CD14-positive monocyte (primary cell): ENCODE results near the gene CACNA1C. TPM values are rescaled to one million over a fixed set of nuclear protein-coding genes. Genes with fewer than 3 reads are reported as not detected.

Experiments used
- DNase-seq, 3 donors: peaks; one replicate each; pipeline ENCODE4 v3.0.0-alpha.2; 2011 to 2022
- H2AFZ ChIP-seq: 2 replicates; pipeline ENCODE4 v1.6.0; 2012; ENCODE audit warnings: mild to moderate bottlenecking, low read depth, low read length, inconsistent platforms; ENCODE audit not compliant: insufficient read depth, poor library complexity, severe bottlenecking
- H3K27ac ChIP-seq, 2 donors: 1 replicate in 1 of 2; 2 replicates in 1 of 2; pipeline ENCODE4 v1.5.1; 2012 to 2013; ENCODE audit warnings: low read length in 2 of 2, control low read depth in 1 of 2, inconsistent platforms in 1 of 2, low read depth in 1 of 2, mild to moderate bottlenecking in 1 of 2
- H3K27me3 ChIP-seq, 2 donors: one replicate each; pipeline versions ENCODE4 v1.6.0 to v1.6.1; 2011 to 2013; ENCODE audit warnings: low read length in 2 of 2; ENCODE audit not compliant: control insufficient read depth in 2 of 2, insufficient read depth in 2 of 2
- H3K36me3 ChIP-seq, 2 donors: replicated peaks in 1 of 2; 1 replicate in 1 of 2; 2 replicates in 1 of 2; pipeline versions ENCODE4 v1.5.1 to v1.6.1; 2012 to 2013; ENCODE audit warnings: low read length in 2 of 2, control low read depth in 1 of 2, inconsistent platforms in 1 of 2, mild to moderate bottlenecking in 1 of 2; ENCODE audit not compliant: insufficient read depth in 2 of 2, control insufficient read depth in 1 of 2
- H3K4me1 ChIP-seq, 2 donors: 1 replicate in 1 of 2; 2 replicates in 1 of 2; pipeline versions ENCODE4 v1.5.1 to v1.6.1; 2012 to 2013; ENCODE audit warnings: low read length in 2 of 2, control low read depth in 1 of 2, inconsistent platforms in 1 of 2, mild to moderate bottlenecking in 1 of 2, moderate library complexity in 1 of 2; ENCODE audit not compliant: insufficient read depth in 2 of 2, control insufficient read depth in 1 of 2
- H3K4me2 ChIP-seq: replicated peaks from 2 replicates; pipeline ENCODE3; 2012; ENCODE audit warnings: low read length, moderate library complexity, mild to moderate bottlenecking; ENCODE audit not compliant: poor library complexity, severe bottlenecking; ENCODE audit errors: extremely low read depth
- H3K4me3 ChIP-seq, 3 experiments: fragments of 200-600 bp in 1 of 3; sonication (generic) in 1 of 3; replicated peaks in 1 of 3; 1 replicate in 2 of 3; 2 replicates in 1 of 3; pipeline ENCODE4 v1.5.1; 2011 to 2013; ENCODE audit warnings: low read length in 3 of 3, mild to moderate bottlenecking in 3 of 3, control low read depth in 2 of 3, low read depth in 2 of 3, inconsistent platforms in 1 of 3, moderate library complexity in 1 of 3
- H3K79me2 ChIP-seq: 2 replicates; pipeline ENCODE4 v1.6.0; 2012; ENCODE audit warnings: mild to moderate bottlenecking, control low read depth, inconsistent platforms, low read length, moderate library complexity; ENCODE audit not compliant: insufficient read depth
- H3K9ac ChIP-seq: 2 replicates; pipeline ENCODE4 v1.6.0; 2017; ENCODE audit warnings: low read length, mild to moderate bottlenecking; ENCODE audit not compliant: insufficient read depth, poor library complexity, severe bottlenecking
- H3K9me3 ChIP-seq, 2 donors: replicated peaks in 1 of 2; 1 replicate in 1 of 2; 2 replicates in 1 of 2; pipeline versions ENCODE4 v1.5.1 to v1.6.1; 2012 to 2013; ENCODE audit warnings: low read length in 2 of 2, control low read depth in 1 of 2; ENCODE audit not compliant: control insufficient read depth in 1 of 2, insufficient read depth in 1 of 2
- H4K20me1 ChIP-seq: 2 replicates; pipeline ENCODE4 v1.6.0; 2012; ENCODE audit warnings: mild to moderate bottlenecking, low read length, control low read depth, moderate library complexity; ENCODE audit not compliant: insufficient read depth
- H3K27ac Mint-ChIP-seq, 7 donors: one replicate each; pipeline ENCODE4 v1.8.0; 2020; ENCODE audit warnings: mild to moderate bottlenecking in 7 of 7, mixed read lengths in 7 of 7, moderate library complexity in 6 of 7, inconsistent platforms in 2 of 7
- H3K27me3 Mint-ChIP-seq, 3 donors: one replicate each; pipeline ENCODE4 v1.8.0; 2021 to 2022; ENCODE audit warnings: low read depth in 3 of 3, mild to moderate bottlenecking in 3 of 3, mixed read lengths in 3 of 3, moderate library complexity in 3 of 3, inconsistent platforms in 1 of 3
- H3K36me3 Mint-ChIP-seq, 2 donors: one replicate each; pipeline ENCODE4 v1.8.0; 2020; ENCODE audit warnings: mixed read lengths in 2 of 2, inconsistent platforms in 1 of 2, mild to moderate bottlenecking in 1 of 2
- H3K4me1 Mint-ChIP-seq: one replicate; pipeline ENCODE4 v1.8.0; 2020; ENCODE audit warnings: mild to moderate bottlenecking, mixed read lengths
- H3K4me3 Mint-ChIP-seq, 2 donors: one replicate each; pipeline ENCODE4 v1.8.0; 2020; ENCODE audit warnings: mild to moderate bottlenecking in 2 of 2, mixed read lengths in 2 of 2, moderate library complexity in 1 of 2
- H3K9me3 Mint-ChIP-seq, 7 donors: one replicate each; pipeline ENCODE4 v1.8.0; 2020 to 2022; ENCODE audit warnings: mixed read lengths in 7 of 7, mild to moderate bottlenecking in 6 of 7, moderate library complexity in 6 of 7, inconsistent platforms in 2 of 7
- CTCF ChIP-seq: fragments of 200-600 bp; IDR thresholded peaks from one replicate; pipeline ENCODE4 v1.8.0; 2022; ENCODE audit warnings: antibody characterized with exemption, mild to moderate bottlenecking
- WGBS: methylation state at CpG from one replicate; pipeline ENCODE4 v1.1.5; 2013; ENCODE audit warnings: missing lambda C conversion rate; ENCODE audit not compliant: insufficient coverage; 5-methylcytosine and 5-hydroxymethylcytosine counted together
- intact Hi-C, 2 donors: fragments of 100-400 bp; cut with micrococcal nuclease; formaldehyde crosslinking; loops; one replicate each; pipeline versions ENCODE4 v1.15.0 to v1.15.1; 2023
- polyA plus RNA-seq, 3 donors: library from polyadenylated mRNA; depleted of rRNA in 1 of 3; unstranded in 2 of 3; stranded (reverse) in 1 of 3; fragments of 300-500 nt in 2 of 3; fragments of >200 nt in 1 of 3; fragmentation: Illumina TruSeq in 2 of 3; gene quantifications; 1 replicate in 2 of 3; 2 replicates in 1 of 3; pipeline ENCODE4 v1.2.3, GENCODE V29; 2012 to 2021

Gene CACNA1C
- polyA plus RNA-seq, 3 donors, result not detected

- no peak overlapping the region for H3K4me3 Mint-ChIP-seq
- peaks cover 0 to 3% (median 0%) of the 10 kb centered on the region in 3 donors for H3K27me3 Mint-ChIP-seq
- peaks cover 0 to 12% (median 5%) of the 10 kb centered on the region in 7 donors for H3K9me3 Mint-ChIP-seq
- Histone ChIP-seq H3K79me2 (no peaks in the 10 kb centered on the region), H3K4me2 (no peak overlapping the region), H3K9ac (no peak overlapping the region), H3K4me1 (peaks cover 32 to 40% of the 10 kb centered on the region in 2 donors), H2AFZ (no peak overlapping the region), H3K4me3 (no peak overlapping the region), H3K36me3 (no peaks in the 10 kb centered on the region), H3K27me3 (no peaks in the 10 kb centered on the region), H3K9me3 (no peaks in the 10 kb centered on the region), H4K20me1 (no peaks in the 10 kb centered on the region), H3K27ac (no peak overlapping the region)
- peaks cover 0 to 3% of the 10 kb centered on the region in 2 donors for H3K36me3 Mint-ChIP-seq
- peak; percentile 30 to 54 (median 50) for DNase-seq
- intact Hi-C loops, result no loop called here
- no peak for TF ChIP-seq CTCF
- H3K27ac Mint-ChIP-seq, result peak overlapping the region in 6 of 7 donors; percentile 23 to 79 (median 51)
- peaks cover 38% of the 10 kb centered on the region for H3K4me1 Mint-ChIP-seq
- 0% methylated on average over 2 of the region's 4 CpGs for WGBS
Observed at GRCh38 chr12:2306735-2307134, 253.9 kb downstream of the CACNA1C start.

- no peak for TF ChIP-seq CTCF
- Histone ChIP-seq H3K4me2 (no peak overlapping the region), H3K79me2 (no peaks in the 10 kb centered on the region), H4K20me1 (no peaks in the 10 kb centered on the region), H3K27ac (no peak overlapping the region), H3K4me1 (peaks cover 32 to 40% of the 10 kb centered on the region in 2 donors), H2AFZ (no peak overlapping the region), H3K27me3 (no peaks in the 10 kb centered on the region), H3K9ac (no peak overlapping the region), H3K4me3 (no peak overlapping the region), H3K9me3 (no peaks in the 10 kb centered on the region), H3K36me3 (no peaks in the 10 kb centered on the region)
- no peak overlapping the region for H3K4me3 Mint-ChIP-seq
- peaks cover 0 to 3% (median 0%) of the 10 kb centered on the region in 3 donors for H3K27me3 Mint-ChIP-seq
- no peak overlapping the region for H3K27ac Mint-ChIP-seq
- no peak for DNase-seq
- intact Hi-C loops, result no loop called here
- H3K36me3 Mint-ChIP-seq, result peaks cover 0 to 3% of the 10 kb centered on the region in 2 donors
- H3K4me1 Mint-ChIP-seq, result peaks cover 38% of the 10 kb centered on the region
- WGBS, result no CpG with 5 or more reads among the region's 3 CpGs
- peaks cover 0 to 12% (median 5%) of the 10 kb centered on the region in 7 donors for H3K9me3 Mint-ChIP-seq
Observed at GRCh38 chr12:2307550-2307949, 254.8 kb downstream of the CACNA1C start.
